SK-N-SH (cell line): Measurements from ENCODE around the gene XKR7. TPM values are rescaled to one million over a fixed set of nuclear protein-coding genes. Genes with fewer than 3 reads are reported as not detected.

Experiments used
- CTCF ChIA-PET: fragments of 300-600, 350-600 bp; formaldehyde crosslinking; extraction: SDS; loops from one replicate; lab custom pipeline; 2021; lab: Yijun Ruan, JAX
- POLR2A ChIA-PET: fragments of 350-600 bp; sonication (Branson Sonifier 250); formaldehyde crosslinking; extraction: SDS; loops from one replicate; lab custom pipeline; 2020; ENCODE audit warnings: antibody characterized with exemption, inconsistent platforms; lab: Yijun Ruan, JAX
- DNase-seq: peaks from one replicate; pipeline ENCODE4 v3.0.0; 2012
- H2AFZ ChIP-seq: fragments of 200-600 bp; sonication (generic); 2 replicates; pipeline ENCODE4 v1.8.1; 2016; ENCODE audit warnings: antibody characterized with exemption, mild to moderate bottlenecking, low read depth
- H3F3A ChIP-seq: fragments of 200-600 bp; sonication (generic); replicated peaks from 2 replicates; pipeline ENCODE3; 2016; ENCODE audit warnings: antibody characterized with exemption, mild to moderate bottlenecking; ENCODE audit not compliant: insufficient read depth
- H3K27ac ChIP-seq, 2 experiments: fragments of 200-500 bp in 1 of 2; fragments of 200-600 bp in 1 of 2; sonication (Bioruptor generic) in 1 of 2; sonication (generic), shearing (Covaris generic) in 1 of 2; 2 replicates each; pipeline versions ENCODE4 v1.5.1 to v1.6.1; 2014 to 2016; ENCODE audit warnings: low read depth in 2 of 2, inconsistent platforms in 1 of 2, low read length in 1 of 2, mild to moderate bottlenecking in 1 of 2, mixed read lengths in 1 of 2
- H3K27me3 ChIP-seq: fragments of 200-600 bp; sonication (generic), shearing (Covaris generic); 2 replicates; pipeline ENCODE4 v1.6.1; 2016; ENCODE audit warnings: mixed run types; ENCODE audit not compliant: insufficient read depth
- H3K36me3 ChIP-seq, 2 experiments: fragments of 200-500 bp in 1 of 2; fragments of 200-600 bp in 1 of 2; sonication (Bioruptor generic) in 1 of 2; sonication (generic) in 1 of 2; replicated peaks in 1 of 2; 2 replicates each; pipeline versions ENCODE3 to v1.5.1; 2014 to 2016; ENCODE audit warnings: low read length in 1 of 2, mild to moderate bottlenecking in 1 of 2; ENCODE audit not compliant: insufficient read depth in 2 of 2, control insufficient read depth in 1 of 2
- H3K4me1 ChIP-seq, 2 experiments: fragments of 200-500 bp in 1 of 2; fragments of 200-600 bp in 1 of 2; sonication (Bioruptor generic) in 1 of 2; sonication (generic), shearing (Covaris generic) in 1 of 2; 2 replicates each; pipeline versions ENCODE4 v1.5.1 to v1.6.1; 2014 to 2016; ENCODE audit warnings: low read depth in 1 of 2, low read length in 1 of 2, mixed run types in 1 of 2; ENCODE audit not compliant: insufficient read depth in 2 of 2, control insufficient read depth in 1 of 2
- H3K4me2 ChIP-seq: fragments of 200-600 bp; sonication (generic), shearing (Covaris generic); 2 replicates; pipeline ENCODE4 v1.6.1; 2017; ENCODE audit warnings: mixed run types
- H3K4me3 ChIP-seq, 2 experiments: fragments of 200-500 bp in 1 of 2; fragments of 200-600 bp in 1 of 2; sonication (Bioruptor generic) in 1 of 2; sonication (generic), shearing (Covaris generic) in 1 of 2; 2 replicates each; pipeline versions ENCODE4 v1.5.1 to v1.8.1; 2014 to 2016; ENCODE audit warnings: low read depth in 2 of 2, inconsistent platforms in 1 of 2, low read length in 1 of 2, mild to moderate bottlenecking in 1 of 2, mixed read lengths in 1 of 2, moderate library complexity in 1 of 2
- H3K79me2 ChIP-seq: fragments of 200-600 bp; sonication (generic); 2 replicates; pipeline ENCODE4 v1.8.1; 2017; ENCODE audit warnings: mild to moderate bottlenecking; ENCODE audit not compliant: insufficient read depth
- H3K9ac ChIP-seq: fragments of 200-600 bp; sonication (generic); 2 replicates; pipeline ENCODE4 v1.6.1; 2017; ENCODE audit warnings: mixed run types
- H3K9me2 ChIP-seq: fragments of 200-600 bp; sonication (generic); 2 replicates; pipeline ENCODE4 v1.6.1; 2017; ENCODE audit warnings: mixed run types
- H3K9me3 ChIP-seq: fragments of 200-600 bp; sonication (generic); 2 replicates; pipeline ENCODE4 v1.6.1; 2017; ENCODE audit warnings: mixed run types, mild to moderate bottlenecking, moderate library complexity
- H4K20me1 ChIP-seq: fragments of 200-600 bp; sonication (generic); 2 replicates; pipeline ENCODE4 v1.6.1; 2017; ENCODE audit warnings: mild to moderate bottlenecking, mixed run types; ENCODE audit not compliant: insufficient read depth
- CHD2 ChIP-seq: fragments of 150-350 bp; IDR thresholded peaks from 2 replicates; pipeline ENCODE4 v1.6.1; 2018; ENCODE audit warnings: low read length; ENCODE audit not compliant: partially characterized antibody
- CTCF ChIP-seq: fragments of 200-600 bp; sonication (generic); IDR thresholded peaks from 2 replicates; pipeline ENCODE4 v1.6.1; 2017; ENCODE audit warnings: antibody characterized with exemption, mild to moderate bottlenecking, moderate library complexity
- FOSL2 ChIP-seq: IDR thresholded peaks from 2 replicates; pipeline ENCODE4 v1.4.0; 2012; ENCODE audit warnings: low read depth, mild to moderate bottlenecking, moderate library complexity, borderline replicate concordance
- FOXM1 ChIP-seq: IDR thresholded peaks from 2 replicates; pipeline ENCODE4 v1.4.0; 2012; ENCODE audit warnings: low read depth, mild to moderate bottlenecking
- GABPA ChIP-seq: IDR thresholded peaks from 2 replicates; pipeline ENCODE4 v1.4.0; 2012; ENCODE audit warnings: low read depth, mild to moderate bottlenecking
- JUND ChIP-seq: IDR thresholded peaks from 2 replicates; pipeline ENCODE4 v1.4.0; 2012
- MEF2A ChIP-seq: IDR thresholded peaks from 2 replicates; pipeline ENCODE4 v1.4.0; 2012; ENCODE audit warnings: low read depth, borderline replicate concordance
- MXI1 ChIP-seq: IDR thresholded peaks from 2 replicates; pipeline ENCODE4 v1.6.1; 2012; ENCODE audit warnings: mild to moderate bottlenecking, low read depth, low read length, improper control_type of control experiment
- NFIC ChIP-seq: IDR thresholded peaks from 2 replicates; pipeline ENCODE4 v1.4.0; 2012; ENCODE audit warnings: borderline replicate concordance
- NRF1 ChIP-seq: IDR thresholded peaks from 2 replicates; pipeline ENCODE4 v1.6.1; 2012; ENCODE audit warnings: low read depth, mild to moderate bottlenecking, low read length
- RFX5 ChIP-seq: IDR thresholded peaks from 2 replicates; pipeline ENCODE4 v1.6.1; 2012; ENCODE audit warnings: mild to moderate bottlenecking, improper control_type of control experiment, low read length
- TEAD4 ChIP-seq: IDR thresholded peaks from 2 replicates; pipeline ENCODE4 v1.4.0; 2012; ENCODE audit warnings: mild to moderate bottlenecking, borderline replicate concordance; ENCODE audit not compliant: insufficient read depth
- USF2 ChIP-seq: fragments of 150-350 bp; IDR thresholded peaks from 2 replicates; pipeline ENCODE4 v1.6.1; 2017; ENCODE audit warnings: antibody characterized with exemption, low read length, low read depth, borderline replicate concordance
- YY1 ChIP-seq: IDR thresholded peaks from 2 replicates; pipeline ENCODE4 v1.4.0; 2012; ENCODE audit warnings: low read depth, mild to moderate bottlenecking
- WGBS: methylation state at CpG from one replicate; pipeline ENCODE4 v1.1.6; 2017; ENCODE audit warnings: low lambda C conversion rate; 5-methylcytosine and 5-hydroxymethylcytosine counted together
- polyA plus RNA-seq, 3 experiments: library from polyadenylated mRNA; depleted of rRNA; stranded (reverse); fragments of >200 nt; gene quantifications; 2 replicates each; pipeline ENCODE4 v1.2.3, GENCODE V29; 2012
- TF ChIP-seq, protein P1 (sequence below): IDR thresholded peaks from 2 replicates; pipeline ENCODE4 v1.4.0; 2012; ENCODE audit warnings: low read depth, borderline replicate concordance
- TF ChIP-seq, protein P2 (sequence below): fragments of 150-350 bp; IDR thresholded peaks from 2 replicates; pipeline ENCODE4 v1.6.1; 2016; ENCODE audit warnings: mild to moderate bottlenecking, low read depth, low read length
- TF ChIP-seq, protein P3 (sequence below): IDR thresholded peaks from 2 replicates; pipeline ENCODE4; 2012

The XKR7 gene
- polyA plus RNA-seq, 1 of the 3 experiments (the other 2 are of a cell fraction), result 0.02 TPM

DNA sequence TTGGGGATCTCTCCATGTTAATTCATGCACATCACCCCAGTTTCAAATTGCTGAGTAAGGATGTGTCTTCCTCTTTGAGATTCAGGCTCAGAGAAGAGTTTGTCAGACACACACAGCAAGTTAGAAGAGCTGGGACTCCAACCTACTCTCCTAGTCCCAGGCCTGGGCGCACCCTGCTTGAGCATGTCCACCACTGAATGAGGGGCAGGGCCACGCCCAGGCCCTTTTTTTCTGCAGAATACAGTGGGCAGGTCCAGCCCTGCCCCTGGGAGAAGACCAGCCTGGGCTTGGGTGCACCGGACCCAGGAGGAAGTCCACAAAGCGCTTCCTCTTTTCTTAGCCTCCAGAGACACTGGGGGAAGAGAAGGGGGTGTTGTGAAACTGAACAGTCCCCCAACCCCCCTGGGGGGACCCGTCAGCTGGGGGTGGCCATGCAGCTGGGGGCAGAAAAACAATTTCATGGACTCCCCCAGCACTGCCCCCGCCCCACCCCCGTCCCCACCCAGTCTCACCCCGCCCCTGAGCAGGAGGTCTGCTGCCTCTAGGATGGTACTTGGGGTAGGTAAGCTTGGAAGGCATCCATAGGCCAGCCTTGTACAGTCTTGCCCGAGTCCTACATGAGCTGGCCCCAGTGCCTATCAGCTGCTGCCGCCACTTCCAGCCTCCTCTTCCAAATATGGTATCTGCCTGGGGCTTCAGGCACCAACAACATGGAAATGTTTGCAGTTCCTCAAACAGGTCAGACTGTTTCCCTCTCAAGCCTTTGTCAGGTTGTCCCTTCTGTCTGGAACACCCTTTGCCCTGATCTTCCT lies 72.4 kb downstream of the XKR7 start:
- no peak for DNase-seq
- POLR2A ChIA-PET, result no interaction called here
- CTCF ChIA-PET, result interaction anchor here (0.5 to 4.2 kb wide), 4 partner anchors 9 to 188 kb away, joined by 3 to 58 read pairs (median 3); no protein-coding TSS in a partner anchor

GRCh38 chr20:32045999-32046398 lies 78.0 kb downstream of the XKR7 start:
- Histone ChIP-seq H3K79me2 (no peaks in the 10 kb centered on the region), H3K27me3 (peaks cover 47% of the 10 kb centered on the region), H3K4me3 (no peak overlapping the region), H3K9me2 (no peaks in the 10 kb centered on the region), H3K36me3 (no peaks in the 10 kb centered on the region), H3K9ac (no peak overlapping the region), H3K4me2 (no peak overlapping the region), H3K27ac (no peak overlapping the region), H4K20me1 (no peaks in the 10 kb centered on the region), H3F3A (no peaks in the 10 kb centered on the region), H2AFZ (no peak overlapping the region), H3K9me3 (no peaks in the 10 kb centered on the region), H3K4me1 (no peaks in the 10 kb centered on the region)
- WGBS, result 62% methylated on average over 3 of the region's 3 CpGs
- no peak for DNase-seq
- ChIA-PET CTCF (interaction anchor here (1.0 kb wide), 1 partner anchor 14 kb away, joined by 3 read pairs; no protein-coding TSS in a partner anchor), POLR2A (no interaction called here)
- TF ChIP-seq, protein P1, sequence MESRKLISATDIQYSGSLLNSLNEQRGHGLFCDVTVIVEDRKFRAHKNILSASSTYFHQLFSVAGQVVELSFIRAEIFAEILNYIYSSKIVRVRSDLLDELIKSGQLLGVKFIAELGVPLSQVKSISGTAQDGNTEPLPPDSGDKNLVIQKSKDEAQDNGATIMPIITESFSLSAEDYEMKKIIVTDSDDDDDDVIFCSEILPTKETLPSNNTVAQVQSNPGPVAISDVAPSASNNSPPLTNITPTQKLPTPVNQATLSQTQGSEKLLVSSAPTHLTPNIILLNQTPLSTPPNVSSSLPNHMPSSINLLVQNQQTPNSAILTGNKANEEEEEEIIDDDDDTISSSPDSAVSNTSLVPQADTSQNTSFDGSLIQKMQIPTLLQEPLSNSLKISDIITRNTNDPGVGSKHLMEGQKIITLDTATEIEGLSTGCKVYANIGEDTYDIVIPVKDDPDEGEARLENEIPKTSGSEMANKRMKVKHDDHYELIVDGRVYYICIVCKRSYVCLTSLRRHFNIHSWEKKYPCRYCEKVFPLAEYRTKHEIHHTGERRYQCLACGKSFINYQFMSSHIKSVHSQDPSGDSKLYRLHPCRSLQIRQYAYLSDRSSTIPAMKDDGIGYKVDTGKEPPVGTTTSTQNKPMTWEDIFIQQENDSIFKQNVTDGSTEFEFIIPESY, result no peak
- TF ChIP-seq MXI1 (no peak), NFIC (no peak), CHD2 (no peak), YY1 (no peak), MEF2A (no peak)
- TF ChIP-seq, protein P2, sequence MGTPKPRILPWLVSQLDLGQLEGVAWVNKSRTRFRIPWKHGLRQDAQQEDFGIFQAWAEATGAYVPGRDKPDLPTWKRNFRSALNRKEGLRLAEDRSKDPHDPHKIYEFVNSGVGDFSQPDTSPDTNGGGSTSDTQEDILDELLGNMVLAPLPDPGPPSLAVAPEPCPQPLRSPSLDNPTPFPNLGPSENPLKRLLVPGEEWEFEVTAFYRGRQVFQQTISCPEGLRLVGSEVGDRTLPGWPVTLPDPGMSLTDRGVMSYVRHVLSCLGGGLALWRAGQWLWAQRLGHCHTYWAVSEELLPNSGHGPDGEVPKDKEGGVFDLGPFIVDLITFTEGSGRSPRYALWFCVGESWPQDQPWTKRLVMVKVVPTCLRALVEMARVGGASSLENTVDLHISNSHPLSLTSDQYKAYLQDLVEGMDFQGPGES, result no peak
- TF ChIP-seq, protein P3, sequence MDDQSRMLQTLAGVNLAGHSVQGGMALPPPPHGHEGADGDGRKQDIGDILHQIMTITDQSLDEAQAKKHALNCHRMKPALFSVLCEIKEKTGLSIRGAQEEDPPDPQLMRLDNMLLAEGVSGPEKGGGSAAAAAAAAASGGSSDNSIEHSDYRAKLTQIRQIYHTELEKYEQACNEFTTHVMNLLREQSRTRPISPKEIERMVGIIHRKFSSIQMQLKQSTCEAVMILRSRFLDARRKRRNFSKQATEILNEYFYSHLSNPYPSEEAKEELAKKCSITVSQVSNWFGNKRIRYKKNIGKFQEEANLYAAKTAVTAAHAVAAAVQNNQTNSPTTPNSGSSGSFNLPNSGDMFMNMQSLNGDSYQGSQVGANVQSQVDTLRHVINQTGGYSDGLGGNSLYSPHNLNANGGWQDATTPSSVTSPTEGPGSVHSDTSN, result no peak

More for the DNA sequence above, 72.4 kb downstream of the XKR7 start:
- peaks cover 4% of the 10 kb centered on the region for H3F3A ChIP-seq
- no peaks in the 10 kb centered on the region for H4K20me1 ChIP-seq
- no peaks in the 10 kb centered on the region; a peak in 1 of 4 replicates for H3K4me1 ChIP-seq
- H3K79me2 ChIP-seq, result no peaks in the 10 kb centered on the region
- no peak overlapping the region for H3K9ac ChIP-seq
- H3K36me3 ChIP-seq, result no peaks in the 10 kb centered on the region
- peaks cover 38% of the 10 kb centered on the region for H3K27me3 ChIP-seq
- H2AFZ ChIP-seq, result no peak overlapping the region
- H3K27ac ChIP-seq, result no peak overlapping the region
- H3K4me2 ChIP-seq, result no peak overlapping the region
- no peaks in the 10 kb centered on the region for H3K9me2 ChIP-seq
- 42% methylated on average over 8 of the region's 10 CpGs for WGBS
- TF ChIP-seq RFX5, result no peak
- no peak for TF ChIP-seq CHD2
- no peak for TF ChIP-seq MEF2A
- no peak for TF ChIP-seq TEAD4
- no peak for TF ChIP-seq YY1
- TF ChIP-seq USF2, result no peak
- TF ChIP-seq CTCF, result no peak
- no peak for TF ChIP-seq MXI1
- TF ChIP-seq GABPA, result no peak
- no peak for TF ChIP-seq NRF1
- TF ChIP-seq FOSL2, result no peak
- no peak for TF ChIP-seq FOXM1
- TF ChIP-seq JUND, result no peak
- H3K9me3 ChIP-seq, result no peaks in the 10 kb centered on the region
- H3K4me3 ChIP-seq, result no peak overlapping the region
